ENCODE measurements around the gene ACBD6.

DNA sequence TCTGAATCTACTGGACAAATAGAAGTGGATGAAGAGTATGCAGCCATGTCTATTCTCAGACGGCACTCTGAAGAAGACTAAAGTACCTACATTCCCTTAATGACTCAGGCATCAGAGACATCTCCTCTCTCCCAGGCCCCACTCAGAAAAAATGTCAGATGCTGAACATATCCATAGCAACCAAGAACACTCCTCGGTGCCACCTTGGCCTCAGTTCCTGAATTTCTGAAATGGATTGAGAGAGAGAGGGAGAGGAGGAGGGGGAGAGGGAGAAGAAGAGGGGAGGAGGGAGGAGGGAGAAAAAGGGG lies 40.4 kb upstream of the ACBD6 start:
- TF ChIP-seq POLR2AphosphoS5 (IDR thresholded peaks at IDR 0.05; ENCODE audit: insufficient read depth in 1 of 2, low read depth in 1 of 2) (no peak), POLR2A (IDR thresholded peaks at IDR 0.05) (no peak)
- TF ChIP-seq, protein P1, sequence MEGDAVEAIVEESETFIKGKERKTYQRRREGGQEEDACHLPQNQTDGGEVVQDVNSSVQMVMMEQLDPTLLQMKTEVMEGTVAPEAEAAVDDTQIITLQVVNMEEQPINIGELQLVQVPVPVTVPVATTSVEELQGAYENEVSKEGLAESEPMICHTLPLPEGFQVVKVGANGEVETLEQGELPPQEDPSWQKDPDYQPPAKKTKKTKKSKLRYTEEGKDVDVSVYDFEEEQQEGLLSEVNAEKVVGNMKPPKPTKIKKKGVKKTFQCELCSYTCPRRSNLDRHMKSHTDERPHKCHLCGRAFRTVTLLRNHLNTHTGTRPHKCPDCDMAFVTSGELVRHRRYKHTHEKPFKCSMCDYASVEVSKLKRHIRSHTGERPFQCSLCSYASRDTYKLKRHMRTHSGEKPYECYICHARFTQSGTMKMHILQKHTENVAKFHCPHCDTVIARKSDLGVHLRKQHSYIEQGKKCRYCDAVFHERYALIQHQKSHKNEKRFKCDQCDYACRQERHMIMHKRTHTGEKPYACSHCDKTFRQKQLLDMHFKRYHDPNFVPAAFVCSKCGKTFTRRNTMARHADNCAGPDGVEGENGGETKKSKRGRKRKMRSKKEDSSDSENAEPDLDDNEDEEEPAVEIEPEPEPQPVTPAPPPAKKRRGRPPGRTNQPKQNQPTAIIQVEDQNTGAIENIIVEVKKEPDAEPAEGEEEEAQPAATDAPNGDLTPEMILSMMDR (IDR thresholded peaks at IDR 0.05): no peak

All from vagina (tissue), 2 donors.